ENCODE results near the gene NKX1-2.
"Not testable (repeated sequence)": the region's sequence is repeated elsewhere in the genome, so short reads cannot be mapped to it uniquely, and the experiment has no call there.

NKX1-2 gene

GRCh38 chr10:124449170-124450011, 444 bp downstream of the NKX1-2 start:
- DNase-seq = no peak

DNA sequence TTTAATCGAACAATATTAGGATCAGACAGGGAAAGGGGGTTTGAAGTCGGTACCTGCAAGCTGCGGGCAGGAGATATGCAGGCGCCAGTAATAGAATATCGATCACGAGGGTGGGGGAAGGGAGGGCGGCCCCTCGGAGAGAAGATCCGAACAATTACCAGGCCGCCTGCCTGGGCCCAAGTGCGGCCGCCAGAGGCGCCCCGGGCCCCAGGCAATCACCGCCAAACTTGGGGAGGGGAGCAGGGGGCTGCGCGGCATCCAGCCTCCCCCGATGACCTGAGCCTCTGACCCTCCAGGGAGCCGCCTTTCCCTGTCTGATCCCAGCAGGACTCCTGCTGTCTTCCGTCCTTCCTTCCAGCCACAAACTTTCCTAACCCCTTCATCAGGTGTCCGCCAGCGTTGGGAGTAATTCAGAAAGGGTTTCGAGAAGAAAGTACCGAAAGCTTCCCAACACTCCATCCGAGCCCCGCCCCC, 1.1 kb downstream of the NKX1-2 start:
- DNase-seq = no peak

DNA sequence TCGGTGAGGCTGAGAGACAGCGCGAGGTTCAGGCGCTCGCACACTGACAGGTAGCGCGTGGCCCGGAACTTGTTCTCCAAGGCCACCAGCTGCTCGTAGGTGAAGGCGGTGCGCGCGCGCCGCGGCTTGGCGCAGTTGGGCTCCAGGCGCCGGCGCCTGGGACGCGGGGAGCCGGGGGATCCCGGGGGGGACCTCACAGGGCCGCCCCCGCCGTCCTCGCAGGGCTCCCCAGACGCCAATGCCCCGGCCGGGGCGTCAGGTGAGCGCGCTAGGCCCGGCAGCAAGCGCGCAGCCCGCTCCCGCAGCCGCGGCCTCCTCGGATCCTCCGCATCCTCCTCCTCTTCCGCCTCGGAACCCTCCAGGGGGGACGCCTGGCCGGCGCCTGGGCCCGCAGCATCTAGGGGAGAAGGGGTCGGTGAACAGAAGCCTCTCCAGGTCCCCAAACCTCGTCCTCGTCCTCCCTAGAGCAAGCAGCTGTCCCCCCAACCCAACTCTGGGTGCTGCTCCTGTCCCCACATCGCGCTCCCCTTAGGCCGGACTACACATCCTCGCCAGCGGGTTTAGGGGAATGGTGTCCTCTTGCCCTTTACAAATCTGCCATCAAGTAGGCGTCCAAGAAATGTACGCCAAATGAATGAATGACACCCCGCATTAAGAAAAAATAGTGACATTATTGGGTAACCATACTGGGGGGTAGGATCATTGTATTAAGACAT, 1.9 kb downstream of the NKX1-2 start:
- DNase-seq = no peak

GRCh38 chr10:124446830-124447750, 2.7 kb downstream of the NKX1-2 start:
- no peak for DNase-seq

GRCh38 chr10:124441694-124442093, 8.1 kb downstream of the NKX1-2 start:
- not testable (repeated sequence) for DNase-seq

GRCh38 chr10:124436191-124436638, 13.6 kb downstream of the NKX1-2 start:
- no peak for DNase-seq

- not testable (repeated sequence) for DNase-seq
Measured at GRCh38 chr10:124435683-124436082, 14.2 kb downstream of the NKX1-2 start.

DNA sequence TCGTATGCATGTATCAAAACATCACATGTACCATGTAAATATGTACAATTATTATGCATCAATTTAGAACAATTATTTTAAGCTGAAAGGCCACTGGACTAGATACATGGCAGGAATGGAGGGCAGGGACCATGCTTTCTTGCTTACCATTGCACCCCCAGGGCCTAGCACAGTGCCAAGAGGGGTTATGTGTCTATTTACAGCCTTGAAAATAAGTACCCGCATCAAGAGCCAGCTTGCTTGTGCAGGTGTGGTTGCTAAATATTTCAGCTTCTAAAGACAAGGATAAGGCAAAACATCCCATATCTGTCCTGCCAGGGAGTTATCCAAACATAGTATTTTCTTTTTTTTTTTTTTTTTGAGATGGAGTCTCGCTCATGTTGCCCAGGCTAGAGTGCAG, 16.4 kb downstream of the NKX1-2 start:
- no peak for DNase-seq

DNA sequence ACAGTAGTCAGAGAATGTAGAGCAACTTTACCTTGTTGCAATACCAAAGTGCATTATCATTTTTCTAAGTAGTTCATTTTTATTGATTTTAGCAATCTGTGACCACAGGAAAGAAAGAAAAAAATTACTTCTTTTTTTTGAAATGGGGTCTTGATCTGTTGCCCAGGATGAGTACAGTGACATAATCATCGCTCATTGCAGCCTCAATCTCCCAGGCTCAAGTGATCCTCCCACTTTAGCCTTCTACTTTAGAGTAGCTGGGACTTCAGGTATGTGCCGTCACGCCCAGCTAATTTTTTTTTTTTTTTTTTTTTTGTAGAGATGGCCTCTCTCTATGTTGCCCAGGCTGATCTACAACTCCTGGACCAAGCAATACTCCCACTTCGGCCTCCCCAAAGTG, 19.8 kb downstream of the NKX1-2 start:
- no peak for DNase-seq

GRCh38 chr10:124429576-124429975, 20.3 kb downstream of the NKX1-2 start:
- DNase-seq = no peak

DNA sequence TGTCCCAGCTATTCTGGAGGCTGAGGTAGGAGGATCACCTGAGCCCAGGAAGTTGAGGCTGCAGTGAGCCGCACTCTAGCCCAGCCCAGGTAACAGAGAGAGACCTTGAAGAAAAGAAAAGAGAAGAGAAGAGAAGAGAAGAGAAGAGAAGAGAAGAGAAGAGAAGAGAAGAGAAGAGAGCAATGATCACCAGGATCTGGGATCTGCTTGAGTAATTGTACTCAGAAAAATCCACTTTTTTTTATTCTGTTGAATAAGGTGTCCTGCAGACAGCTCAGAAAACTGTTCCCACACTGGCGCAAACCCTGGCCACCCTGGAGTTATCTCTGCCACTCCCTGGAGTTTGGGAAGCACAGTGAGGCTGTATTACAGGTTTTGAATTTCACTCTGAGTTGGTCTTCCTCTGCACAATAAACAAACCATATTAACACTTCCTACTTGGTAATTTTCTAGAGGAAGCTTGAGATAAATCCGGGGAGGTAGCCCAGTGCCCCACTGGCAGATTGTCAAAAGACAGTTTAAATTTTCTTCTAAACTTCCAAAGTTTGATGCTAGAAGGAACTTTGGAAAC, 21.5 kb downstream of the NKX1-2 start:
- DNase-seq = no peak

DNA sequence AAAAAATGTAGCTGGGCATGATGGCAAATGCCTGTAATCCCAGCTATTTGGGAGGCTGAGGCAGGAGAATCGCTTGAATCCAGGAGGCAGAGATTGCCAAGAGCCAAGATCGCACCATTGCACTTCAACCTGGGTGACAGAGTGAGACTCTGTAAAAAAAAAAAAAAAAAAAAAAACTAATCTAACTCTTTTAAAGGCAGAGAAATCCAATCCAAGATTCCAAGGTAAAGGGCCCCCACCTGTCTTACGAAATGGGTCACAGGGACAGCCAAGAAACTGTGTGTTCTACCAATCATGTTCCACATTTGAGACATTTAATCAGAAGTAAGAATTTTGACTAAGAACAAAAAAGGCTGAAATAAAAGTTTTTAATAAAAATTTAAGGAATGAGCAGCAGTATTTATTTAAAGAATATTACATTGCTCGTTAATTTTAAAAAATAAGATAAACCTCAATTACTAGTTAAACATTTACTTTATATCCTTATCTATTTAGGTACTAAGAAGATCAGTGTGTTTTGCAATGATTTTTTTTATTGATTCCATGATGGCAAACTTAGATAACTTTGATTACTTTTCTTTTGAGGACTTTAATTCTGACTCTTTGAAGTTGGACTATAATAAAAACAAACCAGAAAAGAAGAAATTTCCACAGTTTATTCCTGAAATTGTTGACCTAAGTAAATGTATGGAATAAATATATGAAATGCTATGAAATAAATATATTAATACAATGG, 24.4 kb downstream of the NKX1-2 start:
- no peak for DNase-seq

GRCh38 chr10:124423813-124424212, 26.0 kb downstream of the NKX1-2 start:
- DNase-seq = no peak

DNA sequence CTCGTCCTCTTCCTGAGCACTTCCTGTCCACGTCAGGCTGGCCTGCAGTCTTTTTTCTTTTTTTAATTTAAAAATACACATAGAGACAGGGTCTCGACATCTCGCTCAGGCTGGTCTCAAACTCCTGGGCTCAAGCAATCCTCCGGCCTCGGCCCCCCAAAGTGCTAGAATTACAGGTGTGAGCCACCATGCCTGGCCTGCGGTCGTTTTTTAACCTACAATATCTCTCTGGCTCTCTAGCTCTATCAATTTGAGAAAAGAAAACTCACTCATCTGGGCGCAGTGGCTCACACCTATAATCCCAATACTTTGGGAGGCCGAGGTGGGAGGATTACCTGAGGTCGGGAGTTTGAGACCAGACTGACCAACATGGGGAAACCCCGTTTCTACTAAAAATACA, 27.1 kb downstream of the NKX1-2 start:
- no peak for DNase-seq

GRCh38 chr10:124420254-124420653, 29.6 kb downstream of the NKX1-2 start:
- no peak for DNase-seq

DNA sequence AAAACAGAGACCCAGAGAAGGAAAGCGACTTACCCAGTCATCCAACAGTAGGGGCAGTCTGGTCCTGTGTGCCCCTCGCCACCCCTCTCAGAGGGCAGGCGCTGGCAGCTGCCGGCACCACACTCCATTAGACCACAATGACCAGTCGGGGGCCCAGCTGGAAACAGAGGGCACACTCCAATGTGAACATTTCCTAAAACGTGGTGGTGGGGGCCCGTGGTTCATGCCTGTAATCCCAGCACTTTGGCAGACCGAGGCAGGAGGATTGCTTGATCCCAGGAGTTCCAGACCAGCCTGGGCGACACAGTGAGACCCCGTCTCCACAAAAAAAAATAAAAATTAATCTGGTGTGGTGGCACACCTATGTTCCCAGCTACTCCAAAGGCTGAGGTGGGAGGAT, 30.2 kb downstream of the NKX1-2 start:
- no peak for DNase-seq

- peak; percentile 81 for DNase-seq
Measured at GRCh38 chr10:124418726-124419501, 30.9 kb downstream of the NKX1-2 start, which contains the start of gene OAT. Gene OAT (minus strand): TSS chr10:124418923. CDS start chr10:124412171, 6,752 bp downstream.

DNA sequence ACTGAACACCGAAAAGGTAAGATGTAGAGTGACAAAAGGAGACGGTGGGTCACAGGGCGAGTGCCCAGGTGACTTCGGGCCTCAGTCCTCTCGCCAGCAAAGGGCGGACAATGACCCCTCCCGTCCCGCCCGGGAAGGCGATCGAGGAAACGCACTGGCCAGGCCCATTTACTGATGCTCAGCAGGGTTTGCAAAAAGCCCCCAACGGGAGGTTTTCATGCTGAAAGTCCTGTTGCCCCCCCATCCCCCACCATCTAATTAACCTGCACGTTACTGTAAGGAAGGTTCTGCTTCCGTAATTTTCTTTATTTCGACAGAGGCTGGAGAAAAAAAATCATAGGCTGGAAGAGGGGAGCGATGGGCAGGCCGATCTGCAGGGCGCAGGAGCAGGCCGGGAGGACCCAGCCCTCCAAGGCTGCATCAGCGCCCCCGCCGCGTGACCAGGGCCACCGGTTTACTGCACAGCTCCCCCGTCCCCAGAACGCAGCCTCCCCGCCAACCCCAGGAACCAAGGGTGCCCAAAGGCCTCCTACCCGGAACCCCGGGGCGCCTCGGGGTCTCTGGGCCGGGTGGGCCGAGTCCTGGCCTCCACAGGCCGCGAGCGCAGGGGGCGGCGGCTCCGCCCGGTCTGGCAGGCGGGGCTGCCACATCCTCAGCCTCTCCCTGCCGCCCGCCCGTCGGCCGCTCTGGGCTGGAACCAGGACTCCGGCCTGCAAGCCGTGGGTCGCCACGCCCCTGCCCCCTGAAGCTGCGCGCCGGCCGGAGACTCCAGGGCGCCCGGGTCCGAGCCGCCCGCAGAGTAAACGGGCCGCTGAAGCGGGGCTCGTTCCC, 31.7 kb downstream of the NKX1-2 start:
- DNase-seq = no peak

GRCh38 chr10:124416733-124417132, 33.1 kb downstream of the NKX1-2 start:
- no peak for DNase-seq

DNA sequence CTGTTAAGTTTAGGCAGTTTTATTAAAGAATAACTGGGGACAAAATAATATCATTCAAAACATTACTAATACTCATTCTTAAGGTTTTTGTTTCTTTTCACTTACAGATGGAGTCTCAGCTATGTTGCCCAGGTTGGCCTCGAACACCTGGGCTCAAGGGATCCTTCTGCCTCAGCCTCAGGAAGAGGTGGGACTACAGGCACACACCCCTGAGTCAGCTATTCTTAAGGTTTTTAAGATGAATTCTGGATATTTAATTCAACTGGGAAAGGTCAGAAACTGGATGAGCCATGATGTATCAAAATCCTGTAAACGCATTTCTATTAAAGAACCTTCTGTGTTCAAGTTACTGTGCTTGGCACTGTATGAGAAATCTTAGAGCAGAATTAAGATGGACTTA, 34.6 kb downstream of the NKX1-2 start:
- DNase-seq = no peak

Measured in NCI-H2107 (cell line).